Vagina (tissue), 2 donors: Measurements from ENCODE around the gene ITGA2B.

Experiments used
- POLR2A ChIP-seq, 2 donors: fragments of 450-650 bp; IDR thresholded peaks; one replicate each; pipeline ENCODE4 v1.6.1; 2017; ENCODE audit warnings: antibody characterized with exemption in 2 of 2, mild to moderate bottlenecking in 2 of 2, moderate library complexity in 2 of 2
- POLR2AphosphoS5 ChIP-seq, 2 donors: sonication (generic); formaldehyde crosslinking; IDR thresholded peaks; one replicate each; pipeline ENCODE4 v1.9.0; 2017; ENCODE audit warnings: antibody characterized with exemption in 2 of 2, mild to moderate bottlenecking in 2 of 2, low read depth in 1 of 2; ENCODE audit not compliant: insufficient read depth in 1 of 2
- TF ChIP-seq, protein P1 (sequence below), 3 experiments: fragments of 450-650 bp in 2 of 3; fragments of 200-600 bp in 1 of 3; sonication (generic) in 1 of 3; IDR thresholded peaks; one replicate each; pipeline ENCODE4 v1.5.1; 2017 to 2019; ENCODE audit warnings: antibody characterized with exemption in 3 of 3, mild to moderate bottlenecking in 2 of 3, moderate library complexity in 2 of 3

DNA sequence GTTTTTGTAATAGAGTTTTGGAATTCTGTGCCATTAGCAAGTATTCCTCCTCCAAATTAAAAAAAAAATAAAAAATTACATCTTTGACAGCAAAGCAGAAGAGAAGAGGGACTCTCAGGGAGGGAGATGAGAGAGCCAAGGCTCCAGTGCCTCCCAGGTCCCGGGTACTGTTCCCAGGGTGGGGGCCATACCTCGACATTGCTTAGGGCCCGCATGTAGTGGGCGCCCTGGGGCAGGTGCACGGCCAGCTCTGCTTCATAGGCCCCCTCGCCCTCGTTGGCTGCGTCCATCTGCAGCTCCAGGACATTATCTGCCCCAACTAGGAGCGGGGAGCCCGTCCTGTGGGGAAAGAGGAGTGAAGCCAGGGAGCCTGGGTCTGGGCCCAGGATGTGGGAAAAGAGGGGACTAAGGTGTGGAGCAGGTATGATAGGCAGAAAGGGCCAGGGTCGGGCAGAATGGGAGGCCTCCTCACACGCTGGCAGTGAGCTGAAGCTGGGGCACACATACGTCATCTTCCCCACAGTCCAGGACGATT lies 11.2 kb downstream of the ITGA2B start:
- TF ChIP-seq, protein P1, sequence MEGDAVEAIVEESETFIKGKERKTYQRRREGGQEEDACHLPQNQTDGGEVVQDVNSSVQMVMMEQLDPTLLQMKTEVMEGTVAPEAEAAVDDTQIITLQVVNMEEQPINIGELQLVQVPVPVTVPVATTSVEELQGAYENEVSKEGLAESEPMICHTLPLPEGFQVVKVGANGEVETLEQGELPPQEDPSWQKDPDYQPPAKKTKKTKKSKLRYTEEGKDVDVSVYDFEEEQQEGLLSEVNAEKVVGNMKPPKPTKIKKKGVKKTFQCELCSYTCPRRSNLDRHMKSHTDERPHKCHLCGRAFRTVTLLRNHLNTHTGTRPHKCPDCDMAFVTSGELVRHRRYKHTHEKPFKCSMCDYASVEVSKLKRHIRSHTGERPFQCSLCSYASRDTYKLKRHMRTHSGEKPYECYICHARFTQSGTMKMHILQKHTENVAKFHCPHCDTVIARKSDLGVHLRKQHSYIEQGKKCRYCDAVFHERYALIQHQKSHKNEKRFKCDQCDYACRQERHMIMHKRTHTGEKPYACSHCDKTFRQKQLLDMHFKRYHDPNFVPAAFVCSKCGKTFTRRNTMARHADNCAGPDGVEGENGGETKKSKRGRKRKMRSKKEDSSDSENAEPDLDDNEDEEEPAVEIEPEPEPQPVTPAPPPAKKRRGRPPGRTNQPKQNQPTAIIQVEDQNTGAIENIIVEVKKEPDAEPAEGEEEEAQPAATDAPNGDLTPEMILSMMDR (IDR thresholded peaks at IDR 0.05), result no peak
- TF ChIP-seq POLR2AphosphoS5 (IDR thresholded peaks at IDR 0.05; ENCODE audit: insufficient read depth in 1 of 2, low read depth in 1 of 2), result no peak
- no peak for TF ChIP-seq POLR2A (IDR thresholded peaks at IDR 0.05)
